HG02970 (cell line): ENCODE results near the gene NDUFAF8.

Experiments used
- ATAC-seq: cut with Tn5 transposase; IDR thresholded peaks from one replicate; pipeline ENCODE4 v1.9.1; 2021; ENCODE audit warnings: mild to moderate bottlenecking, moderate library complexity, moderate number of reproducible peaks; ENCODE audit not compliant: unreplicated experiment, low FRiP score

Gene NDUFAF8

DNA sequence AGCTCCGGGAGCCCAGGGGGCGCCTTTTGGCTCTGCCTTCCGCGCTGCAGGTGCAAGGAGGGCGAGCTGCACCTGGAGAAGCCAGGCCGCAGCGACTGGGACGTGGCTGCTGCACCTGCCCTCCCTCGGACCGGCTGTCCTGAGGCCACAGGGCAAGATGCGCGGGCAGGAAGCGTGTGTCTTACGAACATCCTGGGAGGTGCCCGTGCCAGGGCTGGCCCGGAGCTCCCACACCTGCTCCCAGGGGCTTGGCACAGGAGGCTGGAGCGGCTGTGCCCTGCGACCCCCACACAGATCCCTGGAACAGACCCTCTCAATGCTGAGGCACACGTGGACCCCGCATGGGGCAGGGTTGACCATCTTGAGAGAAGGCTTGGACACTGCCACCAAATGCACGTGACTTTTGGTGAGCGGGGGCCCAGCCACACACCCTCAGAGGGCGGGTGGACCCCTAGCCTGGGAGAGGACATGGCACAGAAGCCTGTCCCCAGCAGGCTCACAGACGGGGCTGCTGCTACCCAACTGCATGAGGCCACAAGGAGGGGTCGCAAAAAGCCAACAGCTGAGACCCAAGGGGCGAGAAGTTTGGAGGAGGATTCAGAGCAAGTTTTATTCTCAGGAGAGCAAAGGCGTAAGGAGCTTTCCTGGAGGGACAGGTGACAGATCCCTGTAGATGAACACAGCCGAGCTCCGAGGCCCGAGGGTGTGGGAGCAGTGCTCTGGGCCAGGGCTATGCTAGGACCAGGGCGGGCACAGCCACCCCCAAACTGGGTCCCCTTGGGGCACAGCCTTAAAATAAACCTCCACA is 11.4 kb downstream of the NDUFAF8 start:
- ATAC-seq = no peak

DNA sequence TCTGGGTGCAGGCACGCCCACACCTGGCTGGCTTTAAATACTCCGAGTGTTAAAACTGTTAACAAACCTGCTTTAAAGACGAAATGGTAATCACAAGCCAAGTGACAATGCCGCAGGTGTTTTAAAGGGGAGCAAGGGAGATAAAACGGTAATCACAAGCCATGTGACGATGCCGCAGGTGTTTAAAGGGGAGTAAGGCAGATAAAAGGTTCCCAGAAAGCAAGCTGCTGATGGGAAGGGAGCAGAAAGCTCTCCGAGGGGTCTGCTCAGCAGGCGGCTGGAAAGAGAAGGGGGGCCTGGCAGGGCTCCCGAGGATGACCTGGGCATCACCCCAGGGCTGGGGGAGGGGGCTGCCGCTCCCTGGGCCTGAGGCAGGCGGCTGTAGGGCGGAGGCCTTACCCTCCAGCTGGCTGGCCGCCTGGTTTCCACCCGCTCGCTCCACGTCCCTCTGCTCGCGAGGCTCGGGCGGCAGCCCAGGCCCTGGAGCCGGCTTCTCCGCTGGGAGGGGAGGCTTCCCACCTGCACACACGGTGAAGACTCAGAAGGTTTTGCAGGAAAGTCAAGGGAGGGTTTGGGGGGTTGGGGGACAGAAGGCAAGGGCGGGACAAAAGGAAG is 12.1 kb downstream of the NDUFAF8 start:
- no peak for ATAC-seq

DNA sequence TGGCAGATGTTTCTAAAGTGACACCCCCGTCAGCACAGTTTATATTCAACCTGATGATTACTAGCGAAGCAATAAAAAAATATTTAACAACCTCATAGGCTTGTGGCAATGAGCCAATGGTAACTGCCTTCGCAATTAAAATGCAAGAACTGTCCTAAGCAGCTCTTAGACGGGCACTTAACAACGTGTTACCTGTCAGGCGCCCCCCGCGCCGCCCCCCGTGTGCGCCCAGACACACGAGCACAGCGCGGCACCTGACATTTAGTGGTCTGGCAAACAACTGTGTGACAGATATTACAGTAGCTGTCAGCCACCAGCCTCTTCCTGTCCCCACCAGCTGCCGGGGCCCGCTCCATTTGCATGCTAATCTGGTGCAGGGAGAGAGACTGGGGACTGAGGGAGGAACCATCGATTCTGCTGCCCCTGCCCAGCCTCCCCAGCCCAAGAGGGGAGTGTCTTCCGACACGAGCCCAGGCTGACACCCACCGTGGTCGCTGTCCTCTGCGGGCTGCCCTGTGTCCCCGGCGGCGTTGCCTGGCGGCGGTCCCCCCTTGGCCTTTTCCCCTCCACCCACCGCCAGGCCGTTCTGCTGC is 12.7 kb downstream of the NDUFAF8 start:
- no peak for ATAC-seq

- no peak for ATAC-seq
Observed at GRCh38 chr17:81252326-81252986, 13.3 kb downstream of the NDUFAF8 start.

- no peak for ATAC-seq
Observed at GRCh38 chr17:81252987-81253329, 13.8 kb downstream of the NDUFAF8 start.

- no peak for ATAC-seq
Observed at GRCh38 chr17:81253358-81254131, 14.4 kb downstream of the NDUFAF8 start.

GRCh38 chr17:81254955-81255717 is 16.0 kb downstream of the NDUFAF8 start:
- no peak for ATAC-seq

GRCh38 chr17:81256616-81257015 is 17.5 kb downstream of the NDUFAF8 start:
- ATAC-seq = no peak

DNA sequence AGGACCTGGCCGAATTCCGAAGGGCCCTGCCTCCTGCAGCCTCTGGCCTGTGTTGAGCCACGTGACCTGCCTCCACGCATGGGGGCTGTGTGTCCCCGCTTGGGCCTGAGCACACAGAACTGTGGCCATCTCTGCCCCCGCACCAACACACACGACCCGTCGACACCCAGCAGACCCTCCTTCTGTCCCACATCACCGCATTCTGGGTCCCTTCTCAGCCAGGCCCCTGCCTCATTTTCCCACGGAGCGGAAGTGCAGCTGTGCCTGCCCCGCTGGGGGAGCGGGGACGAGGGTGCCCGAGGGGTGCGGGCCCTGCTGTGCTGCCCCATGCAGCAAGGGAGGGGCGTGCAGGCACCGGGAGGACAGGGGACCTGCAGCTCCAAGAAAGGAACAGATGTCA is 18.4 kb downstream of the NDUFAF8 start:
- ATAC-seq = no peak

GRCh38 chr17:81258292-81258691 is 19.2 kb downstream of the NDUFAF8 start:
- no peak for ATAC-seq

DNA sequence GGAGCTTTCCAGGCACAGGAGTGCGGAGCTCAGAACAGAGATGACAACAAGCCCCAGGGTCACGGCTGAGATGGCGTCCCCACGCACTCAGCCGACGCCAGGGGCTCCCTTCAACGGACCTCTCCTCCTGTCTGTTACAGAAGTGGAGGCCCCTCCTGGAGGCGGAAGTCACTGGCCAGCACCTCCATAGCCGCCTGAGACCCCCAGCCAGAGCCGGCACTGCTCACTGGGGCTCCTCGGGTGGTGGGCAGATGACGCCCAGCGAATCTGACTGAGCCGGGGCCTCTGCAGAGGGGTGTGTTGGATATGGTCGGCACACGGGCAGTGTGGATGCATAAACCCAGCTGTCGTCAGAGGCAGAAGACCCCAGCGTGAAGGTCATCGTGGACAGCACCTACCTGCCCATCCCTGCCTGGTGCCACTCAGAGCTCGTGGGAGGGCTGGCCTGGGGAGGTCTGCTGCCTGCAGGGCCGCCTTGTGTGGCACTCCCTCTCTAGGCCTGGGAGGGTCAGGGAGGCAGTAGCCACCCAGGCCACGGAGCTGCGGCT is 20.0 kb downstream of the NDUFAF8 start:
- ATAC-seq = no peak

DNA sequence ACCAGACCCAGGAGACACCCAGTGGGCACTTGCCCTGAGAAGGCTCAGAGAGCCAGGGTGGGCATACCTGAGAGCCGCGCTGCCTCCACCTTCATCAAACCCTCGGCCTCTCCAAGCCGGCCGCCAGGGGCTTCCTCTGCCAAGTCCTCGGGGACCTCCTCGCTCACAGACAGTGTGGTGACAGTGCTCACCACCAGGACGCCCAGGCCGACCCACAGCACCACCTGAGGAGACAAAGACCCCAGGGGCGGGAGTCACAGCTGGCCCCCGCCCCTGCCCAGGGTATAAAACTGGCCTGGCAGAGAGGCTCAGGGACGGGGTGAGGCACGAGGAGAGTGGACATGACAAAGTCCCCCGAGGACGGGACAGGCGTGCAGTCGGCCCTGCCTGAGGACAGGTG is 21.1 kb downstream of the NDUFAF8 start:
- no peak for ATAC-seq

DNA sequence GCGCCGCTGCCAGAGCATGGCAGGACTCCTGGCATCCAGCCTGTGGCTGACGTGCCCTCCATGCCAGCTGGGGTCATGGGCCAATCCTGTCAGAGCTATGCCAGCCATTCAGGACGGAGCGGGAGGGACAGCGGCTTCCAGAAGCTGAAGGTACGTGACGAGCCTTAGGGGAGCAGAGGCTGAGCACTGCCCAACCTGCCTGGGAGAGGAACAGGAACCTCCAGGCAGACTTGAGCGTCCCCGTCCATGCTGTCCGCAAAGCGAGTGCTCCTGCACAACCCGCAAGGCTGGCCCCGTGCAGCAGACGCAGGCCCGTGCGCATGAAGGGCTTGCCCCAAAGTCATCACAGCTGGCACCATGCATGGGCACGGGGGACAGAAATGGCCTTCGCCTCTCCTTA is 21.5 kb downstream of the NDUFAF8 start:
- ATAC-seq = no peak

DNA sequence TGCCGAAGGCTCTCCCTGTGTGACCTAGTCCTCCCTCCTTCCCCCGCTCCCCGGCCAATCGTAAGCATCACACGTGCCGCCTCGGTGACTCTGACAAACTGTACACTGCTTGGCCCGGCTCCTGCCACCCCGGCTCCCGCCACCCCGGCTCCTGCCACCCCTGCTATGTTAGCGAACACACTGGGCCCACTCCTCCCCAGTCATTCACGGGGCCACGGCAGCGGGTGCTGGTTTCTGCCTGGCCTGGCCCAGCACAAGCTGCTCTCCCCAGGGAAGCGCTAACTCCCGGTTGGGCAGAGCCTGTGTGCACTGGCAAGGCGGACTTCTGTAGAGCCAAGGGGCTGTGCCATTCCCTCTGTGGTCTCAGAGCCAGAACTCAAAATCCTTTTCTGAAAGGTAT is 22.0 kb downstream of the NDUFAF8 start:
- ATAC-seq = no peak

- no peak for ATAC-seq
Observed at GRCh38 chr17:81261582-81262336, 22.6 kb downstream of the NDUFAF8 start.

- ATAC-seq = no peak
Observed at GRCh38 chr17:81263371-81264181, 24.5 kb downstream of the NDUFAF8 start.

- ATAC-seq = no peak
Observed at GRCh38 chr17:81264640-81265039, 25.5 kb downstream of the NDUFAF8 start.

DNA sequence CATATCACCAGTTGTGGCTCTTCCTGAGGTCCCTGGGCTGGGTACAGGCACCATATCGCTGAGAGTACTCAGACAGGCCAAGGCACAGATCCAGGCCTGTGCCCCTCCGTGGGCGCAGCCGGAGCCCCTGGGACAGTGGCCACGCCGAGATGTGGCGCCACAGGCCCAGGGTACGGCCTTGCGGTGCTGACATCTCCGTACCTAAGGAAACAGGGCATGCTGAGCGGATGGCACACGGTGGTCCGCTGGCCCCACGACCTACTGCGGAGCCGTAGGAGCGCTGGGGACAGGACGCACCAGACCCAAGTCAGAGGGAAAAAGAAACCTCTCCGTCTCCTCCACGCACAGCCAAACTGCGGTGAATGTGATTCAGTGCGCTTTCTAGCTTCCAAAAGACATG is 26.5 kb downstream of the NDUFAF8 start:
- ATAC-seq = no peak
